GM19395 (cell line): ENCODE measurements around the gene EXOSC3.
"Not testable (repeated sequence)": the region's sequence is repeated elsewhere in the genome, so short reads cannot be mapped to it uniquely, and the experiment has no call there.

Source experiments
- ATAC-seq: cut with Tn5 transposase; IDR thresholded peaks from one replicate; pipeline ENCODE4 v1.9.1; 2021; ENCODE audit warnings: mild to moderate bottlenecking, moderate library complexity; ENCODE audit not compliant: unreplicated experiment

Gene EXOSC3

DNA sequence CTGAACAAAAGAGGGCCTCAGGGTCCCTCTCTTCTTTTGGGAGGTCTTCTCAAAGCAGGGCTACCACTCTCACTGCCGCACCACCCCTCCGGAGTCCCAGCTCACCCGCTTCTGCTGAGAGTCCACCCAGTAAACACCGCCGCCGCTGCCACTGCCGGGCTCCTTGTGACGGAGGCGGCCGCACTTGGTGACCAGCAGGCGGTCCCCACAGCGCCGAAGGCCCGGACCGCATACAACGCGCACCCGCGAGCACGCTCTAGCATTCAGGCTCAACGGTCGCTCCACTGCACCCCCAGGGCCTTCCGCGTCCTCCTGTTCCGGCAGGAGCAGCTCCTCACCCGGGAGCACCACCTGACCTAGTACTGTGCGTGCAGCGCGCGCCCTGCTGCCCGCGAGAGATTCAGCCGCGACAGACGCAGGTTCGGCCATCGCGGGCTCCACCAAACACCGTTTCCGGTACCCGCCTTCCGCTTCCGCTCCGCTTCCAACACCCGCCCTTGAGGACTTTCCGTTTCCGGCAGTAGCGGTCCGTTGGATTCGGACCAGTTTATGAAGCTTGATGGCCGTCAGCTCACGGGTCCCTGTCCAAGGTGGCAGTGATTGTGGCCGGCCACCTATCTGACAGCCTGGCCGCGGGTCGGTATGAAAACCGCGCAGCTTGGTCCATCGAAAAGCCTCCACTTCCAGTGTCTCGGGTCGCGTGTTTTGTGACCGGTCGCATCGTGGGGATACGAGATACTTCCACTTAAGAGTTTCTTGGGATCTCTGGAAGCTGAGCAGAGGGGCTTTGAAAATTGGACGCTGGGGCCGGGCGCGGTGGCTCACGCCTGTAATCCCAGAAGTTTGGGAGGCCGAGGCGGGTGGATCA lies at the start of gene EXOSC3:
Gene EXOSC3, minus strand, starts transcription at position 449 of the 868 bp plus-strand sequence. Its CDS starts 20 bp downstream, at position 429.
- ATAC-seq: peak; percentile 93

DNA sequence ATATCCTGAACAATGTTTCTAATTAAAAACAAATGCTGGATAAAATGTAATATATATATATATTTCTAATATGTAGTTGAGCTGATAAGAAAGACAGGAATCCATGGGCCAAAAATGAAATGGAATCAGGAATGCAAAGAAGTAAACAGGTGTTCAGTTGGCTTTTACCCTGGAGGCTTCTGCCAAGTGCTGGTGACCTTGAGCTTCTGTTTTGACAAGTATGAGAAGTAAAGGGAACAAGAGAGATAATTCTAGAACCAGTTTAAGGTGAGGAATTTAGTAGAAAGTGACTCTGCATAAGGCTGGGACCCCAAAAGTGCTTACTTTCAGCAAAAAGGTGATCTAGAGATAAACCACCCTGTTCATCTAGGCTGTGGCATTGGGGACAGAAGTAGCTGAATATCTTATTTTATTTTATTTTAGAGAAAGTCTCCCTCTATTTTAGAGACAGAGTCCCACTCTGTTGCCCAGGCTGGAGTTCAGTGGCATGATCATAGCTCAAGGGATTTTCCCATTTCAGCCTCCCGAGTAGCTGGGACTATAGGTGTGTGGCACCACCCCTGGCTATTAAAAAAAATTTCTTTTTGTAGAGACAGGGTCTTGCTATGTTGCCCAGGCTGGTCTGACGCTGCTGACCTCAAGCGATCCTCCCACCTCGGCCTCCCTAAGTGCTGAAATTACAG lies 42.8 kb upstream of the EXOSC3 start:
- ATAC-seq: no peak

DNA sequence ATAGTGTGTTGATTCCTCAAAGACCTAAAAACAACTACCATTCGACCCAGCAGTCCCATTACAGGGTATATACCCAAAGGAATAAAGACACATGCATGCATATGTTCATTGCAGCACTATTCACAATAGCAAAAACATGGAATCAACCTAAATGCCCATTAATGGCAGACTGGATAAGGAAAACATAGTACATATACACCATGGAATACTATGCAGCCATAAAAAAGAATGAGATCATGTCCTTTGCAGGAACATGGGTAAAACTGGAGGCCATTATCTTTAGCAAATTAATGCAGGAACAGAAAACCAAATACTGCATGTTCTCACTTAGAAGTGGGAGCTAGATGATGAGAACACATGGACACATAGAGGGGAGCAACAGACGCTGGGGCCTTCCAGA lies 40.3 kb upstream of the EXOSC3 start:
- ATAC-seq: not testable (repeated sequence)

DNA sequence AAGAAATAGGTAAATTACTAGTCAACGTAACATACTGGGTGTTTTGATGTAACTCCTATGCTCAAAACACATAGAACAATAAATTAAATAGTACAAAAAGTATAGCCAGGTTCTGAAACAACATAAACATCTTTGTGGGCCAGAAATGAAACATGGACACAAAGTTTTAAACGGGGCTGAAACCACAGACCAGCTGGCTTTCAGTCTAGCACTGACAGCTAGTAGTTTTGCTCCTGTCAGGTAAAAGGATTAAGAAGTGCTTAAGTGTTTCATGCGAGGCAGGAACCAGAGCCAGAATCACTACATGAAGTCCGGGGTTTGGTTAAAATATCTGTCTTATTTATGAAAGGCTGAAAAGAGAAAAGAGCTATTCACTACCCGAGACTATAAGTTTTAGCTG lies 35.3 kb upstream of the EXOSC3 start:
- ATAC-seq: no peak

DNA sequence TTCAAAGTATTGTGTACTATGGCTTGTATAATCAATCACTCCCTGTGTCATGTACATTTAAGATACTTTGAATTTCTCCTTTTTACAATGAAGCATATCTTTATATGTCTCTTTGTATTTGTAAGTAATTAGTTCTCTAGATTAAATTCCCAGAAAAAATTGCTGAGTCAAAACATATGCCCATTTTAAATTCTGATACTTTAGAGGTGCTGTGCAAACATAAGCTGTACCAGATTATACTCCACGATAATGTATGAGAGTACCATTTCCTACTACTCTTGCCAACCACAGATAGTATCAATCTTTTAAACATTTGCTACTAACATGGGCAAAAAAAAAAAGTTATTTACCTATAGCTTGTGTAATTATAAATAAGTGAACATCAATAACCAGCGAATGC lies 34.0 kb upstream of the EXOSC3 start:
- ATAC-seq: no peak

DNA sequence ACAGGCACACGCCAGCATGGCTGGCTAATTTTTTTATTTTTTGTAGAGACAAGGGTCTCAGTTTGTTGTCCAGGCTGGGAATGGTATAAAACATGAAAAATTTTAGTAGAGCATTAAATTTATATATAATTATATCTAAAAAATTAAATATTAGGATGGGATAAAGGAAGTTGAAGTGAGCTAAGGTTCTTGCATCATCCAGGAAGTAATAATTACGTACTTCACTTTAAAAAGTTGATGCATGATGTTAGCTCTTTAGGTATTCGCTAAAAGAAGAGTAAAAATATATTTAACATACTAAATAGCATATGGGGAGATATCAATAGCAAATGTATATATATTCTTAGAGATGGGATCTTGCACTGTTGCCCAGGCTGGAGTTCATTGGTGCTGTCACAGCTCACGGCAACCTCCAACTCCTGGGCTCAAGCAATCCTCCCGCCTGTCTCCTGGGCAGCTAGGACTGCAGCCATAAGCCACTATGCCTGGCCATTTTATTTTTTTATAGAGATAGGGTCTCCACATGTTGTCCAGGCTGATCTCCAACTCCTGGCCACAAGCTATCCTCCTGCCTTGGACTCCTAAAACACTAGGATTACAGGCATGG lies 28.0 kb upstream of the EXOSC3 start:
- ATAC-seq: no peak

DNA sequence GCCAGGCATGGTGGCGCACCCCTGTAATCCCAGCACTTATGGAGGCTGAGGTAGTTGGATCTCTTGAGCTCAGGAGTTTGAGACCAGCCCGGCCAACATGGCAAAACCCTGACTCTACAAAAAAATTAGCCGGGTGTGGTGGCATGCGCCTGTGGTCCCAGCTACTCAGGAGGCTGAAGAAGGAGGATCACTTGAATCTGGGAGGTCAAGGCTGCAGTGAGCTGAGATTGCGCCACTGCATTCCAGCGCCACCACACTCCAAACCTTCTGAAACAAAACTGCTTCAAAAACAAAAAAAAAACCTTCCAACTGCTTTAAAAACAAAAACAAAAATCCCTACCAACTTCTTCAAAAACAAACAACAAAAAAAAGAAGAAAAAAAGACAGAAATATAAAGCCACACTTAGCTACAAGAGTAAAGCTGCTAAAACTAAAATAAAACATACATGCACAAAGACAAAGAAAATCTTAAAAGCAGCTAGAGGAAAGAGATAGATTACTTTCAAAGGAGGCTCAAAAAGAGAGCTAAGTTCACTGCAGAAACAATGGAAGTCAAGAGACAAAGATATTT lies 27.1 kb upstream of the EXOSC3 start:
- ATAC-seq: no peak

DNA sequence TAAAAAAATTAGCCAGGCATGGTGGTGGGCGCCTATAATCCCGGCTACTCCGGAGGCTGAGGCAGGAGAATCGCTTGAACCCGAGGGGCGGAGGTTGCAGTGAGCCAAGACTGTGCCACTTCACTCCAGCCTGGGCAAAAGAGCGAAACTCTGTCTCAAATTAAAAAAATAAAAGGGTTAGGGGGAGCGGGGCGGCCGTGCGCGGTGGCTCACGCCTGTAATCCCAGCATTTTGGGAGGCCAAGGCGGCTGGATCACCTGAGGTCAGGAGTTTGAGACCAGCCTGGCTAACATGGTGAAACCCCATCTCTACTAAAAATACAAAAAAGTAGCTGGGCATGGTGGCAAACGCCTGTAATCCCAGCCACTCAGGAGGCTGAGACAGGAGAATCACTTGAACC lies 24.8 kb upstream of the EXOSC3 start:
- ATAC-seq: not testable (repeated sequence)

DNA sequence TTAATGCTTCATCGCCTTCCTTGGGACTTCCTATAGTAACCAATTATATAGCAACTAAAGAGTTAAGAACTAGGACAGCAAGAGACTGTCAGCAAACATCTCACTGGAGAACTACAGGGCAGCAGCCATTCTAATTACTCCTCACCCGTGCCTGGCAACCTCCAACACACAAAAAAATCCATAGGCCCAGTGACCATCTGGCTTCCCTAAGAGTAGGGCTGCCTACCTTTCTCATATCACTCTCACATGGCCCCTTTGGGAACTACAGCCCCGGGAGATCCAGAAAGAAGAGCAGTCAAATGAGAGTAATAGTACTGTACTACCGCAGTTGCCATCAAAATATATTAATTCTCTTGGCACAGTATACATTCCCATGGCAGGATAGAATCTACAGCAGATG lies 21.4 kb upstream of the EXOSC3 start:
- no peak for ATAC-seq

DNA sequence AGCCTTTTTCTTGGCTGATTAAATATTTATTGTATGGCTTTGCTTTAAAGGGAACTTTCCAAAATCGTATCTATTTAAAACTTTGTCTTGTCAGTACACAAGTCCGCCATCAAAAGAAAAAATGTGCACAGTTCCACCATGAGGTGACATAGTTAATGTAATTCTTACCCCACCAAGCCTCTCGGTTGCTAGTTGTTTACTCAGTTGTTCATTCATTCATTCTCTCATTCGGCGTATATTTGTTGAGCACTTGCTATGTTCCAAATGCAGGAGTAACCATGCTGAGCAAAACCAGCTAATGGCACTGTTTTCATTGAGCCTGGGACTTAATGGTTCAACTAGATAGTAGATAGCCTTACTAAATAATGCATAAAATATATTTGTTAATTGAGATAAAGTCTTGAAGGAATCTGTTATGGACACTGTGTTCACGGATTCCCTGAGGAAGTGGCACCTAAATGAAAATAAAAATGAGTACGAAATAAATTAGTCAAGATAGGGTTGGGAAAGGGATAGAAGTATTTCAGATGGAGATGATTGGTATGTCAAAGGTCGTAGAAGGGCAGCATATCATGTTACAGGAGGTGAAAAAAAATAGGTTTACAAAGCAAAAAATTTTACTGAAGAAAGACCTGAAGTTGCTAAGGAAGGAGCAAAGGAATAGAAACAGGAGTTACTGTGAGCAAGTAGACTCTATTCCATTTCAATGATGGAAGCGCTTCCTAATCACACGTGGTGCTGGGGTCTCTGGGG lies 17.3 kb upstream of the EXOSC3 start:
- no peak for ATAC-seq

DNA sequence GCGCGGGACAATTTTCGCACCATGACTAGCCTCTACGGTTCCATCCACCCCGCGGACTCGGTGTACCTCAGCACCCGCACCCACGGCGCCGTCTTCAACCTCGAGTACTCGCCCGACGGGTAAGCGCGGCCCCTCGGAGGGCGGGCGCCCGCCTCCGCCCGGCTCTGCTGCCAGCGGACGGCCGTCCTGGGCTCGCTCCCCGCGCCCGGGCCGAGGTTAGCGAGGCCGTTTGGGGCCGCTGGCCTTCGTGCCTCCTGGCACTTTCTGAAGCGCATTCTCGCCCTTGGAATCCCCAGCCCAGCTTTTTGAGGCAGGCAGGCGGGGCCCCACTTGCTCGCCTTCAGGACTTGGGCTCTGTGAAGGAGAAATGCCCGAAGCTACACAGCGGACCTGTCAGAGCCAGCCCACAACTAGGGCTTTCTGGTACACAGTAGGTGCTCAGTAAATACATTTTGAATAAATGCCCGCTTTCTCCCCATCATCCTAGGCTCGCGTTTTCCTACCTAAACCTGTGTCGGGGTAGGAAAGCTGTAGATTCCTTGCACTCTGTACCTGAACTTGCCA lies 16.5 kb upstream of the EXOSC3 start:
- ATAC-seq: peak; percentile 53

DNA sequence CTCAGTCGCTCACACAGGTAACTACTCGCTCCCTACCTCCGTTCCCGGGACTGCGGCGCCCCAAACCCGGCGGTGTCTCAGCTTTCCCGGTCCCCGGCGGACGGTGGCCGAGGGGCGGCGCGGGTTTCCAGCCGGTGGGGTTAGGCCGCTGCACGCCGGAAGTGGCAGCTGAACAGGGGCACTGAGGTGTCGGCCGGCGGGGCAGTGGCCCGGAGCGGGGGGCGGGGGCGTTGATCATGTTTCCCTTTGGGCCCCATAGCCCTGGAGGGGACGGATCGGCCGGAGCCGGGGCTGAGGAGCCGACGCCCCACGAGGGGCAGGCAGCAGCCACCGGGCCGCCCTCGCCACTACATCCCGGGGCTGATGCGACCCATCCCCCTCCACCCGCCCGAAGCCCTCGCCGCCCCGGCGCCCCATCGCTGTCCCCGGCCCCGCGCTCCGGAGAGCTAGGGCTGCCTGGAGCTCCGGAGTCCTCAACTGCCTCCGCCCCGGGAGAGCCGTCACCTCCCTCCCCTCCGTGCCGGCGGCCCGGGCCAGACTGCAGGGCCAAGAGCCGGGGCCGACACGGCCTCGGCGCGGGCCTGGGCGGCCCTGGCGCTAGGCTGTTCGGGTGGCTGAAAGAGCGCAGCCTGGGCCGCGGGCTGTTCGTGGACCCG lies 15.9 kb upstream of the EXOSC3 start, which contains the start of gene DCAF10:
Gene DCAF10, plus strand, starts transcription at position 167 of the 656 bp plus-strand sequence. Its CDS starts 70 bp downstream, at position 237.
- peak; percentile 71 for ATAC-seq

DNA sequence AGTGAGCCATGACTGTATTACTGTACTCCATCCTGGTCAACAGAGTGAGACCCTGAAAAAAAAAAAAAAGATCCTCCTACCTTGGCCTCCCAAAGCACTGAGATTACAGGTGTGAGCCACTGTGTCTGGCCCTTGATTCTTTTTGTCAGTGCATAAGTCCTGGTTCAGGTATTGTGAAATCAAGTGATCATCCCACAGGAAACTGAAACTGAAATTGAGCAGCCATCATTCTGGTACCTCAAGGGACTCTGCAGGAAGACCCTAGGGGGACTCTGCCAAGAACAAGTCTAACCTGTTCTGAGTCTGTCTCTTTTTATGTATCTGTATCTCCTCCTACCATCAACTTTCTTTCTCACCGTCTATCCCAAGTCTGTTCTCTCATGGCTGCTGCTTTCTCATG lies 13.8 kb upstream of the EXOSC3 start:
- no peak for ATAC-seq

DNA sequence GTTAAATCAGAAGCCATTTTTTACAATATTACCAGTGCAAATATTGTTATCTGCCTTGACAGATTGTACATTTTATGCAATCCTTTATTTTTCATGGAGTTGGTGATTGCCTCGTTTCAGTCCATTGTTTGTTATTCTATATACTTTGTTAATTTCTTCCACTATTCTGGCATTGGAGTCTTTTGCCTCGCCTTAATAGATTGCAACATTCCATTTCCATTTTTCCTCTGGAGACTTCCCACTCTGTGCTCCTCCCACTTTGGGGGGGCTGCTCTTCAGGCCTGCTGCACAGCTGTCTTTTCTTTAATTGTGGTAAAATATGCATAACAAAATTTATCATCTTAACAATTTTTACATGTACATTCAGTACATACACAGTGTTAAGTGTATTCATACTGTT lies 11.4 kb upstream of the EXOSC3 start:
- ATAC-seq: no peak

DNA sequence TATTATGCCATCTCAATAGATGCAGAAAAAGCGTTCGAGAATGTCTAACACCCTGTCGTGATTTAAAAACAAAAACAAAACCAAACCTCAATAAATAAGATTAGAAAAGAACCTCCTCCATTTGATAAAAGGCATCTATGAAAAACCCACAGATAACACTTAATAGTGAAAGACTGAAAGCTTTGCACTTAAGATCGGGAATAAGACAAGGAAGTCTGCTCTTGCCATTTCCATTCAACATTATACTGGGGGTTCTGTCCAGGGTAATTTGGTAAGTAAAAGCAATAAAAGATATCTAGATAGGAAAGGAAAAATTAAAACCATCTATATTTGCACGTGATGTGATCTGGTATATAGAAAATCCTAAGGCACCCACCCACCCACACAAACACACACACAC lies 7.3 kb upstream of the EXOSC3 start:
- ATAC-seq: no peak

DNA sequence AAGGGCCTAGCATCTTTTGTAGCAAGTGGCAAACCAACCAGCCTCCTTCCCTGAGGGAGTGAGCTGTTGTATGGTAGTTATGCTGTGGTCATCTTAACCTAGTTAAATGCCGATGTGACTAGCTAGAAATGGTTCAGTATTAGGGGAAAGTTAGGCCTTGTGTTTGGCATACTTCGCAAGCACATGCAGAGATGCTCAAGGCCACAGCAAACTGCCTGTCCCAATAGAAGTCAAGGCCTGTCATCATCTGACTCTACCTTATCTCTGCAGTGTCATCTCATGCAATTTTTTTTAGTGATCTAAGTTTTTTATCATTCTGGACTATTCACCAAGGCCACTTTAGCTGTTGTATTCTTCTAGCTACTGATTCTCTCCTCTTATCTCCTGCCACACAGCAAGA lies 5.2 kb upstream of the EXOSC3 start:
- ATAC-seq: no peak

DNA sequence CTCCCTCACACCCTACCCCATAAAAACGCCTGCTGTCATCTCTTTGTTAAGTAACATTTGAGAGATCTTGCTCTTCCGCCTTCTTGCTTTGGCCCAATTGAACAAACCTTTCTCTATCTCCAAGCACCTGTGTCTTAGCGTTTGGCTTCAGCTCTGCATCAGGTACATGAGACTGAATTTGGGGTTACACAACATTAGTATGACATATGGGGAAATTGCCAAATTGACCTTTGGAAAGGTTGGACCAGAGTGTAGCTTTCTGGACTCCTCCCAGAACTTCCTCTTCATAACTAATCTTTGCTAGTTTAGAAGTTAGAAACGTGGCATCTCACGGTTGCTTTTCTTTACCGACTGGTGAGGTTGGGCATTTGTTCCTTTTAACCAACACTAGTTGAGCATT lies 3.5 kb upstream of the EXOSC3 start:
- no peak for ATAC-seq

DNA sequence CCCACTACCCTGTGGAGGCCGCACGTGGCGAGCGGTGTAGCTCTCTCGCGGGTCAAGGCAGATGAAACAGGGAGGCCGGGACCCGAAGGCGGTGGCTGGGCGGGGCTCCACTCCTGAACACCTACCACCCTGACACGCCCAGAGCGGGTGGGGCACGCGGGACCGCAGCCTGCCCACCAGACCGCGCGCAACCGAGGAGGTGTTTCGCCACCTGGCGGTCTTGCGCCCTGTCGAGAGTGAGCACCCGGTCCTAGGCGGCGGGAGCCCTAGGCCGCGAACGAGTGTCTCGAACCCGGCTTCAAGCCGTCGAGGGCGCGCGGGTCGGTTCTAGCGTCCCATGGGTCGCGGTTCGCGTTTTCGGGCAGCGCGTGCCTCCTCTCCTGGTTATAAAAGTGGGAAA lies 2.2 kb upstream of the EXOSC3 start:
- no peak for ATAC-seq

DNA sequence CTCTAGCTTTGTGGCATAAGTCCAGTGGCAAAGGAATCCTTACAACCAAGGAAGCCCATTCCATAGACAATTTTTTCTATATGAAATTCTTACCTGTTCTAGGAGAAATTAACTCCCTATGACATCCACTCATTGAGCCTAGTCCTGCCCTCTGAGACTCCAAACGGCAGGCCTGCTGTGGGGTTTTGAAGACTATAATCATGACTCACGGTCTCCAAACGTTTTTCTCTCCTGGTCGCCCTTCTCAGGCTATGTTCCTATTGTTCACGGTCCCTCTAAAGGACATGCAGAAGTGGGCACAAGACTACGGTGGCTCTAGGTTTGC lies 611 bp downstream of the EXOSC3 start:
- ATAC-seq: no peak

DNA sequence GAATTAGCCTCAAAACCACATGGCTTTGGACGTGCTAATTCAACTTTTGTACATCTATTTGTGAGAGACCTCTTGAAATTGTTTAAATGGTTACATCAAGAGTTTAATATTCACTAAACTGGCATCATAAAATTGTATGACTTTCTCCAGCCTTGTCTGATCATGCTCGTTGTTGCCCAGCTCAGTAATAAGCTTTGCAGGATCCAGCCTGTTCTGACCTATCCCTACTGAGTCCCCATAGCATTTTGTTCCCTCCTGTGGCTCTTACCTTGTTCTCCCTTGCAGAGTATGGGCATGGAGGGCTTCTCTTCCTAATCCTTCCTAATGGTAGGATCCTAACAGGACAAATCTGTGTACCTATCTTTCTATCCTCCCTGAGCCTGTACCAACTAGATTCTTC lies 6.3 kb downstream of the EXOSC3 start:
- ATAC-seq: no peak
